Epithelial cell of prostate (primary cell): ENCODE results near the gene CARD14.
A peak's percentile ranks its signal among the peaks of the same experiment; 100 is the strongest.

ENCODE experiments used
- DNase-seq: peaks from one replicate; pipeline ENCODE4 v3.0.0-alpha.2; 2011; ENCODE audit warnings: low read depth, low spot score
- H3K27ac ChIP-seq: fragments of 450-650 bp; 2 replicates; pipeline ENCODE4 v1.5.1; 2017; ENCODE audit warnings: mild to moderate bottlenecking

CARD14 gene

GRCh38 chr17:80169784-80170500 is at the start of gene CARD14:
Gene CARD14 (plus strand): TSS chr17:80170030. CDS start chr17:80181439, 11,409 bp downstream.
- peak; percentile 70 for DNase-seq
- H3K27ac ChIP-seq, result no peak within 1 kb of the TSS

GRCh38 chr17:80122026-80122575 is 47.7 kb upstream of the CARD14 start:
- DNase-seq, result no peak
- no peak overlapping the region for H3K27ac ChIP-seq

- no peak overlapping the region for H3K27ac ChIP-seq
- no peak for DNase-seq
Measured at GRCh38 chr17:80122926-80123505, 46.8 kb upstream of the CARD14 start.

GRCh38 chr17:80123791-80124190 is 46.0 kb upstream of the CARD14 start:
- H3K27ac ChIP-seq, result peak overlapping the region; percentile 72
- peak; percentile 27 for DNase-seq

- DNase-seq, result peak; percentile 65
- peak overlapping the region; percentile 72 for H3K27ac ChIP-seq
Measured at GRCh38 chr17:80124351-80124981, 45.4 kb upstream of the CARD14 start.

- no peak for DNase-seq
Measured at GRCh38 chr17:80125656-80126448, 44.0 kb upstream of the CARD14 start.

GRCh38 chr17:80126449-80126715 is 43.4 kb upstream of the CARD14 start:
- DNase-seq, result no peak
- H3K27ac ChIP-seq, result no peak overlapping the region

More at GRCh38 chr17:80125656-80126448, 44.0 kb upstream of the CARD14 start:
- H3K27ac ChIP-seq, result no peak overlapping the region

GRCh38 chr17:80129006-80129565 is 40.7 kb upstream of the CARD14 start:
- DNase-seq, result peak; percentile 46
- H3K27ac ChIP-seq, result peak overlapping the region; percentile 16

GRCh38 chr17:80130992-80131391 is 38.8 kb upstream of the CARD14 start:
- no peak for DNase-seq
- H3K27ac ChIP-seq, result no peak overlapping the region

GRCh38 chr17:80132906-80133625 is 36.8 kb upstream of the CARD14 start:
- H3K27ac ChIP-seq, result no peak overlapping the region
- DNase-seq, result no peak

- peak; percentile 26 for DNase-seq
- no peak overlapping the region for H3K27ac ChIP-seq
Measured at GRCh38 chr17:80133626-80133970, 36.2 kb upstream of the CARD14 start.

- DNase-seq, result no peak
- H3K27ac ChIP-seq, result no peak overlapping the region
Measured at GRCh38 chr17:80137131-80137530, 32.7 kb upstream of the CARD14 start.

- no peak for DNase-seq
- no peak overlapping the region for H3K27ac ChIP-seq
Measured at GRCh38 chr17:80138856-80139426, 30.9 kb upstream of the CARD14 start.

- no peak overlapping the region for H3K27ac ChIP-seq
- DNase-seq, result no peak
Measured at GRCh38 chr17:80141463-80142165, 28.2 kb upstream of the CARD14 start.

- no peak overlapping the region for H3K27ac ChIP-seq
- no peak for DNase-seq
Measured at GRCh38 chr17:80142929-80143328, 26.9 kb upstream of the CARD14 start.

GRCh38 chr17:80145076-80146075 is 24.5 kb upstream of the CARD14 start:
- DNase-seq, result no peak
- no peak overlapping the region for H3K27ac ChIP-seq

GRCh38 chr17:80146121-80147034 is 23.5 kb upstream of the CARD14 start:
- no peak for DNase-seq
- peak overlapping the region; percentile 78 for H3K27ac ChIP-seq
